ENCODE results near the gene RAP1A.

The RAP1A gene

GRCh38 chr1:111619635-111620440 is at the start of gene RAP1A:
RAP1A (plus strand) TSS chr1:111619789; CDS start chr1:111691361, 71,572 bp downstream.
- in situ Hi-C loops (cut with HindIII; ENCODE audit: low sequenced_read_pairs): loop anchor here (5.0 kb wide), 1 partner anchor 63 kb away; no protein-coding TSS in a partner anchor

- in situ Hi-C loops (cut with HindIII; ENCODE audit: low sequenced_read_pairs): no loop called here
Observed at GRCh38 chr1:111569913-111570312, 49.7 kb upstream of the RAP1A start.

- in situ Hi-C loops (cut with HindIII; ENCODE audit: low sequenced_read_pairs): no loop called here
Observed at GRCh38 chr1:111570781-111571181, 48.8 kb upstream of the RAP1A start.

- in situ Hi-C loops (cut with HindIII; ENCODE audit: low sequenced_read_pairs): no loop called here
Observed at GRCh38 chr1:111571239-111571638, 48.4 kb upstream of the RAP1A start.

GRCh38 chr1:111571987-111572386 is 47.6 kb upstream of the RAP1A start:
- in situ Hi-C loops (cut with HindIII; ENCODE audit: low sequenced_read_pairs): no loop called here

- in situ Hi-C loops (cut with HindIII; ENCODE audit: low sequenced_read_pairs): no loop called here
Observed at GRCh38 chr1:111576547-111576946, 43.0 kb upstream of the RAP1A start.

GRCh38 chr1:111577814-111578213 is 41.8 kb upstream of the RAP1A start:
- in situ Hi-C loops (cut with HindIII; ENCODE audit: low sequenced_read_pairs): no loop called here

- in situ Hi-C loops (cut with HindIII; ENCODE audit: low sequenced_read_pairs): no loop called here
Observed at GRCh38 chr1:111581166-111581565, 38.4 kb upstream of the RAP1A start.

- in situ Hi-C loops (cut with HindIII; ENCODE audit: low sequenced_read_pairs): no loop called here
Observed at GRCh38 chr1:111582016-111582415, 37.6 kb upstream of the RAP1A start.

GRCh38 chr1:111582644-111583618 is 36.7 kb upstream of the RAP1A start:
- in situ Hi-C loops (cut with HindIII; ENCODE audit: low sequenced_read_pairs): no loop called here

GRCh38 chr1:111585447-111586086 is 34.0 kb upstream of the RAP1A start:
- in situ Hi-C loops (cut with HindIII; ENCODE audit: low sequenced_read_pairs): no loop called here

GRCh38 chr1:111586112-111586511 is 33.5 kb upstream of the RAP1A start:
- in situ Hi-C loops (cut with HindIII; ENCODE audit: low sequenced_read_pairs): no loop called here

- in situ Hi-C loops (cut with HindIII; ENCODE audit: low sequenced_read_pairs): no loop called here
Observed at GRCh38 chr1:111587509-111588174, 31.9 kb upstream of the RAP1A start.

GRCh38 chr1:111591937-111592336 is 27.7 kb upstream of the RAP1A start:
- in situ Hi-C loops (cut with HindIII; ENCODE audit: low sequenced_read_pairs): no loop called here

GRCh38 chr1:111592389-111593361 is 26.9 kb upstream of the RAP1A start:
- in situ Hi-C loops (cut with HindIII; ENCODE audit: low sequenced_read_pairs): no loop called here

GRCh38 chr1:111593403-111594305 is 25.9 kb upstream of the RAP1A start:
- in situ Hi-C loops (cut with HindIII; ENCODE audit: low sequenced_read_pairs): no loop called here

GRCh38 chr1:111594306-111594693 is 25.3 kb upstream of the RAP1A start:
- in situ Hi-C loops (cut with HindIII; ENCODE audit: low sequenced_read_pairs): no loop called here

GRCh38 chr1:111595807-111596206 is 23.8 kb upstream of the RAP1A start:
- in situ Hi-C loops (cut with HindIII; ENCODE audit: low sequenced_read_pairs): no loop called here

Measured in endothelial cell of hepatic sinusoid (primary cell).